ENCODE results near the gene ADCY5.

The ADCY5 gene

DNA sequence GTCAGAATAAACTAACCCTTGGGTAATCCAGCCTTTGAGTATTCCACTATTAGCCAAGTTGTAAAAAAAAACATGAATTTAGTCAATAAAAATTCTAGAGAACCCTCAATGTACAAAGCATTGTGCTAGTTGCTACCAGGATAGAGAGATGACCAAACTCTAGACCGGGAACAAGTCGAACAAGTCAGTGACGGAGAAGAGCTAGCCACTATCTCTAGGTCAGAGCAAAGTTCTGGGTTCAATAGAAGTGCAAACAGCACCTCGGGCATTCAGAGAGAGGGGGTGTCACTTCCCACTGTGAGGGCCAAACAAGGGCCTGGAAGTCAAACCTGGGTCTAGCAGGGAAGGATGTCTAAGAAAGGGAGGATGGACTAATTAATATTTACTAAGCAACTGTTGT is 2.3 kb upstream of the ADCY5 start:
- Histone ChIP-seq H3K27me3 (ENCODE audit: insufficient read depth, low read length, poor library complexity) (peaks cover 3% of the 10 kb centered on the region), H3K4me2 (ENCODE audit: insufficient read depth, low read length) (no peak overlapping the region)

GRCh38 chr3:123449997-123450604 is 1.2 kb upstream of the ADCY5 start:
- H3K79me2 ChIP-seq (ENCODE audit: insufficient read depth, low read length): no peaks in the 10 kb centered on the region
- ATAC-seq (ENCODE audit: insufficient read depth, low read depth) (no peak), DNase-seq (no peak)
- no peaks in the 10 kb centered on the region for H4K20me1 ChIP-seq (ENCODE audit: insufficient read depth, low read length)
- no peak for TF ChIP-seq CTCF (IDR thresholded peaks at IDR 0.05; ENCODE audit: borderline replicate concordance, extremely low read depth, low read length, poor library complexity, severe bottlenecking)
- no peak for TF ChIP-seq EZH2 (IDR thresholded peaks at IDR 0.05; ENCODE audit: borderline replicate concordance, low read depth, low read length, severe bottlenecking)
- H3K36me3 ChIP-seq (ENCODE audit: insufficient read depth, low read length): no peaks in the 10 kb centered on the region
- H3K9ac ChIP-seq (ENCODE audit: low read depth, low read length): no peak overlapping the region
- H3K27ac ChIP-seq (ENCODE audit: low read length): no peak overlapping the region
- H2AFZ ChIP-seq (ENCODE audit: low read depth, low read length): no peak overlapping the region
- no peak overlapping the region for H3K4me2 ChIP-seq (ENCODE audit: insufficient read depth, low read length)
- no peak overlapping the region for H3K4me3 ChIP-seq (ENCODE audit: low read depth in 1 of 2, low read length in 2 of 2)
- H3K9me3 ChIP-seq (ENCODE audit: insufficient read depth, low read length, severe bottlenecking): no peaks in the 10 kb centered on the region
- H3K4me1 ChIP-seq (ENCODE audit: insufficient read depth, low read length): no peaks in the 10 kb centered on the region
- peaks cover 5% of the 10 kb centered on the region for H3K27me3 ChIP-seq (ENCODE audit: insufficient read depth, low read length, poor library complexity)

More for the DNA sequence above, 2.3 kb upstream of the ADCY5 start:
- TF ChIP-seq CTCF (IDR thresholded peaks at IDR 0.05; ENCODE audit: borderline replicate concordance, extremely low read depth, low read length, poor library complexity, severe bottlenecking): no peak
- Histone ChIP-seq H3K36me3 (ENCODE audit: insufficient read depth, low read length) (no peaks in the 10 kb centered on the region), H3K79me2 (ENCODE audit: insufficient read depth, low read length) (no peaks in the 10 kb centered on the region), H3K9ac (ENCODE audit: low read depth, low read length) (no peak overlapping the region), H4K20me1 (ENCODE audit: insufficient read depth, low read length) (no peaks in the 10 kb centered on the region), H3K27ac (ENCODE audit: low read length) (no peak overlapping the region), H3K9me3 (ENCODE audit: insufficient read depth, low read length, severe bottlenecking) (no peaks in the 10 kb centered on the region), H3K4me1 (ENCODE audit: insufficient read depth, low read length) (no peaks in the 10 kb centered on the region), H3K4me3 (ENCODE audit: low read depth in 1 of 2, low read length in 2 of 2) (no peak overlapping the region), H2AFZ (ENCODE audit: low read depth, low read length) (no peak overlapping the region)
- no peak for ATAC-seq (ENCODE audit: insufficient read depth, low read depth)
- no peak for DNase-seq

DNA sequence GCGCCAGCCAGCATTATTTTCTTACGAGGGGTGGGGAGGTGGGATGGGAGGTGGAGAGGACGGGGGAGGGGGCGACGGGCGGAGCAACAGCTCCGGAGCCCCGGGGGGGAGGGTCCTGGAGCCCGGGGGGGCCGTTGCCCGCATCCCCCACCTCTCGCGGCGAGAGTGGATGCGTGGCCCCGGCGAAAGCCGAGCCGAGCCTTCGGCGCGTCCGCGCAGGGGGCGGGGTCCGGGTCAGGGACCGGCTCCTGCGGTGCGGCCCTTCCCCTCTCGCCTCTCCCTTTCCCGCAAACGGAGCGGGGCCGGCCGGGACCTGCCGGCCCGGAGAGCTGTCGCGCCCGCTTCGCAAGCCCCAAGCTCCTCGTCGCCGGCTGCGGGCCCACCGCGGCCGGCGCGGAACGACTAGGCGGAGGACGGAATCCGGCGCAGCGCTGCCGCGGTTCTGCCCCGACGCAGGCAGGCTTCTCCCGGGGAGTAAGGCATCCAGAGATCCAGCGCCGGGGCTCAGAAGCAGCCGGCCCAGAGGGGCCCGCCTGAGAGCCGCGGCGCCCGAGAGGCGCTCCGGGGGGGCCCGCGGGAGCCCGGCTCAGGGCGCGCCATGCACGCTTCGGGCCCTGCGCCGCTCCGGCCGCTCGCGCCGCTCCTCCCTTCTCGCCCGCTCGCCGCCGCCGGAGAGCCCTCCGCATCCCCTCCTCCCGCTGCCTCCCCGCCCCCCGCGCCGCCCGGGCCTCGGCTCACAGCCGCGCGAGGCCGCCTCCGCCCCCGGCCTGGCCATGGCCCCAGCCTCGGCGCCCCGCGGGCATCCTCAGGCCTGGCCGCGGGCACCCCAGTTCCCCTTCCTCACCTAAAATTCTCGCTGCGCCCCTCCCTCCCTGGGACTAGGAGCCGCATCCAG is 459 bp upstream of the ADCY5 start:
- no peak overlapping the region for H2AFZ ChIP-seq (ENCODE audit: low read depth, low read length)
- no peak overlapping the region for H3K4me3 ChIP-seq (ENCODE audit: low read depth in 1 of 2, low read length in 2 of 2)
- H4K20me1 ChIP-seq (ENCODE audit: insufficient read depth, low read length): no peaks in the 10 kb centered on the region
- peaks cover 2% of the 10 kb centered on the region for H3K27me3 ChIP-seq (ENCODE audit: insufficient read depth, low read length, poor library complexity)
- no peak overlapping the region for H3K27ac ChIP-seq (ENCODE audit: low read length)
- no peak overlapping the region for H3K4me2 ChIP-seq (ENCODE audit: insufficient read depth, low read length)
- H3K36me3 ChIP-seq (ENCODE audit: insufficient read depth, low read length): no peaks in the 10 kb centered on the region
- H3K9ac ChIP-seq (ENCODE audit: low read depth, low read length): no peak overlapping the region
- TF ChIP-seq EZH2 (IDR thresholded peaks at IDR 0.05; ENCODE audit: borderline replicate concordance, low read depth, low read length, severe bottlenecking): no peak
- no peak for TF ChIP-seq CTCF (IDR thresholded peaks at IDR 0.05; ENCODE audit: borderline replicate concordance, extremely low read depth, low read length, poor library complexity, severe bottlenecking)
- no peaks in the 10 kb centered on the region for H3K79me2 ChIP-seq (ENCODE audit: insufficient read depth, low read length)
- no peaks in the 10 kb centered on the region for H3K4me1 ChIP-seq (ENCODE audit: insufficient read depth, low read length)
- no peaks in the 10 kb centered on the region for H3K9me3 ChIP-seq (ENCODE audit: insufficient read depth, low read length, severe bottlenecking)
- ATAC-seq (ENCODE audit: insufficient read depth, low read depth): no peak
- DNase-seq: no peak
